Inflammatory macrophage treated with lipopolysaccharide for 1 hour (primary cell): ENCODE data around the gene NOMO2.
"Not testable (repeated sequence)": the region's sequence is repeated elsewhere in the genome, so short reads cannot be mapped to it uniquely, and the experiment has no call there.

Source experiments
- DNase-seq, 2 donors: peaks; one replicate each; pipeline ENCODE4 v3.0.0-alpha.2; 2020 to 2022

Gene NOMO2

DNA sequence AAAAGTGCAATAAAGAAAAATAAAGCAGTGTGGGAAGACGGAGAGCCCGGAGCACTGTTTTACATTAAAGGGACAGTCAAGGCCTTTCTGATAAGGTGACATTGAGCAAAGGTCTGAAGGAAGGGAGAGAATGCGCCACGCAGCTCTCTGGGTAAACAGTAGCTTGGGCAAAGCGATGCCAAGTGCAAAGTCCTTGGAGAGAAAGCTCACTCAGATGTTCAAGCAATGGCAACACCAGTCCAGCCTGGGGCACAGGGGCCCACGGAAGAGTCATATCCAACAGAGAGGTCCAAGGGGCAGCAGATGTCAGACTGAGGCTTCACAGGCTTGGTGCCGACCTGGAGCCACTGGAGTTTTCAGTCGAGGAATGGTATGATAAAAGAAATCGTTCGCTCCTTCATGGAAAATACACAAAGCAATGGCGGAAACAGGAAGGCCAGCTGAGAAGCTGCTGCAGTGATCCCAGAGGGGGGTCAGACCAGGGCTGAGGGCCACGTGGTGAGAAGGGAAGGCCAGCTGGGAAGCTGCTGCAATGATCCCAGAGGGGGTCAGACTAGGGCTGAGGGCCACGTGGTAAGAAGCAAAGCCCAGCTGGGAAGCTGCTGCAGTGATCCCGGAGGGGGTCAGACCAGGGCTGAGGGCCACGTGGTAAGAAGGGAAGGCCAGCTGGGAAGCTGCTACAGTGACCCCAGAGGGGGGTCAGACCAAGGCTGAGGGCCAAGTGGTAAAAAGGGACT is 40.3 kb downstream of the NOMO2 start:
- DNase-seq: not testable (repeated sequence)

DNA sequence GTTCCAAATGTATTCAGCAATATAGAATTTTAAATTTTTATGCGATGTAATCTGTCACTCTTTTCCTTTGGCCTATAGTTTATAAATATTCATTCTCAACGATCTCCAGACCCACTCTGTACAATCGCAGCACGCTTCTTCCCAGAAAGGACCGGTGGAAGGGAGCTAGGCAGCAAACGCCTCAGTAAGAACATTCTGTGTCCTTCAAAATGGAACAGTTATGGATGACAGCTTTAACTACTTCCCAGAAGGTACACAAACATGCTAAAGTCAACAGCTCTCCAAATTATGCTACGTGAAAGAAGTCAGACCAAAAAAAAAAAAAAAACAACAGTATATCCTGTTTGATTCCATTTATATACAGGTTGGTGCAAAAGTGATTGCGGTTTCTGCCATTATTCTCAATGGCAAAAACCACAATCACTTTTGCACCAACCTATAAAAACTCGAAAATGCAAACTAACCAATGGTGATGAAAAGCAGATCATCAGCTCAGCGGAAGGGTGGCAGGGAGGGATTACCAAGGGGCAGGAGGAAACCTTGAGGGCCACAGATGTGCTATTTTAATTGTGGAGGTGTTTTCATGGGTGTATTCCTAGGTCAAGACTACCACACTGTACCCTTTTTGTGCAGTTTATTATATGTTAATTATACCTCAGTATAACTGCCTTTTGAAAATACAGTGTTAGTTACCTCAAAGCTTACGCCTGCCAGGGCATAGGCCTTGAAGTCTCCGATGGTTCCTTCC is 43.2 kb downstream of the NOMO2 start:
- DNase-seq: not testable (repeated sequence)

DNA sequence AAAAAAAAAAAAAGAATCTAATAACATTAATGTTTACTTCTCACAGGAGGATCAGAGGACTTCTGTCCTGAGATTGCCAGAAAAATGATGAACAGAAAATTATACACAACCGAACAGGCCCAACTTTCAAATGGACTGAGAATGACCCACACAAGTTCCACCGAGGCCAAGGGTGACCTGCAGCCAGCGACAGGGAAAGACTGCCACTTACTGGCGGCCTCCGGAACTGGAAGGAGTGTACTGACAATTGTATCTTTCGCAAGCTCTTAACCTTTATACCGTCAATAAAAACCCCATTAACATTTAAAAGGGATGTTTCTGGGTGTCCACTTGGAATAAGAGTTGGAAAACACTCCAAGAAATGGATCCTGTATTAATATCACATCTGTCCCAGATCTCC is 63.5 kb downstream of the NOMO2 start:
- not testable (repeated sequence) for DNase-seq

GRCh38 chr16:18497032-18497431 is 64.9 kb downstream of the NOMO2 start:
- not testable (repeated sequence) for DNase-seq

- not testable (repeated sequence) for DNase-seq
Measured at GRCh38 chr16:18492118-18492897, 69.6 kb downstream of the NOMO2 start.

DNA sequence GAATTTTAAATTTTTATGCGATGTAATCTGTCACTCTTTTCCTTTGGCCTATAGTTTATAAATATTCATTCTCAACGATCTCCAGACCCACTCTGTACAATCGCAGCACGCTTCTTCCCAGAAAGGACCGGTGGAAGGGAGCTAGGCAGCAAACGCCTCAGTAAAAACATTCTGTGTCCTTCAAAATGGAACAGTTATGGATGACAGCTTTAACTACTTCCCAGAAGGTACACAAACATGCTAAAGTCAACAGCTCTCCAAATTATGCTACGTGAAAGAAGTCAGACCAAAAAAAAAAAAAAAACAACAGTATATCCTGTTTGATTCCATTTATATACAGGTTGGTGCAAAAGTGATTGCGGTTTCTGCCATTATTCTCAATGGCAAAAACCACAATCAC is 125.9 kb downstream of the NOMO2 start:
- not testable (repeated sequence) for DNase-seq

DNA sequence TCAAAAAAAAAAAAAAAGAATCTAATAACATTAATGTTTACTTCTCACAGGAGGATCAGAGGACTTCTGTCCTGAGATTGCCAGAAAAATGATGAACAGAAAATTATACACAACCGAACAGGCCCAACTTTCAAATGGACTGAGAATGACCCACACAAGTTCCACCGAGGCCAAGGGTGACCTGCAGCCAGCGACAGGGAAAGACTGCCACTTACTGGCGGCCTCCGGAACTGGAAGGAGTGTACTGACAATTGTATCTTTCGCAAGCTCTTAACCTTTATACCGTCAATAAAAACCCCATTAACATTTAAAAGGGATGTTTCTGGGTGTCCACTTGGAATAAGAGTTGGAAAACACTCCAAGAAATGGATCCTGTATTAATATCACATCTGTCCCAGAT is 146.1 kb downstream of the NOMO2 start:
- DNase-seq: not testable (repeated sequence)

- DNase-seq: not testable (repeated sequence)
Measured at GRCh38 chr16:18409532-18410293, 152.2 kb downstream of the NOMO2 start.

GRCh38 chr16:18401851-18402657 is 159.8 kb downstream of the NOMO2 start:
- DNase-seq: not testable (repeated sequence)

- not testable (repeated sequence) for DNase-seq
Measured at GRCh38 chr16:18401159-18401558, 160.7 kb downstream of the NOMO2 start.

DNA sequence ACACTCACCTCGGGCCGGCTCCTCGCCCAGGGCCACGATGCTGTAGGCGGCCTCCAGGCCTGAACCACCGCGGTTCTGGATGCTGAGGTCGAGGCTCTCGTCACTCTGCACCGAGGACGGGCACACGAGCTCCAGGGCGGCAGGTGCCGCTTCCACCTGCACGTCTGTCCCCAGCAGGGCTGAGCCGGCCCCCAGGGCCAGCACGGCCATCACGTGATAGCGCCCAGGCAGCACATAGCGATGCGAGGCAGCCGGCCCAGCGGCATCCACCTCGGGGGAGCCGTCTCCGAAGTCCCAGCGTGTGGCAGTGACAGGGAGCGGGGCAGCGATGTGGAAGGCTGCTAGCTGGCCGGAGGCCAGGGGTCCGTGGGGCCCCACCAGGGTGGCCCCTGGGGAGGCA is 167.5 kb downstream of the NOMO2 start:
- DNase-seq: not testable (repeated sequence)

- DNase-seq: not testable (repeated sequence)
Measured at GRCh38 chr16:18387767-18388166, 174.1 kb downstream of the NOMO2 start.

DNA sequence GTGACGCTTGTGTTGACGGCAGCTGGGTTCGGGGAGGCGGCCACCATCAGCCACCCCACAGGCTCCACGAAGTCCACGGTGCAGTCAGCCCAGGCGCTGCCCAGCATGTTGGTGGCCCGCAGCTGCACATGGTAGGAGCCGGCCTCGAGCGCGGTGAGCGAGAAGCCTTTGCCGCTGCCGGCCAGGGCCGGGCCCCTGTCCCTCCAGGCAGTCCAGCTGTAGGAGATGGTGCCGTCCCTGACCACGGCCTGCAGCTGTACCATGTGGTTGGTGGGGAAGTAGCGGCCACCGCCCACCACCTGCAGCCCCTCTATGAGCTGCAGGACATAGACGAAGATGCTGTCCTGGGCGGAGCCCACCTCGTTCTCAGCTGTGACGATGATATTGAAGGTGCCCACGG is 175.4 kb downstream of the NOMO2 start:
- DNase-seq: not testable (repeated sequence)

- DNase-seq: not testable (repeated sequence)
Measured at GRCh38 chr16:18385285-18385684, 176.6 kb downstream of the NOMO2 start.

- not testable (repeated sequence) for DNase-seq
Measured at GRCh38 chr16:18384869-18385268, 177.0 kb downstream of the NOMO2 start.

- DNase-seq: not testable (repeated sequence)
Measured at GRCh38 chr16:18384098-18384636, 177.7 kb downstream of the NOMO2 start.

- not testable (repeated sequence) for DNase-seq
Measured at GRCh38 chr16:18382696-18383095, 179.2 kb downstream of the NOMO2 start.
